GM12872 (cell line): ENCODE data around the gene DENND1A.

Source experiments
- CTCF ChIP-seq: IDR thresholded peaks from 3 replicates; pipeline ENCODE4 v1.5.1; 2011; ENCODE audit warnings: low read depth, mild to moderate bottlenecking, low read length, moderate library complexity; ENCODE audit not compliant: insufficient read depth

The DENND1A gene

GRCh38 chr9:123929870-123930831 is at the start of gene DENND1A:
TSS of gene DENND1A (minus strand) at chr9:123930126. CDS start at chr9:123929905, 221 bp downstream.
- TF ChIP-seq CTCF, result no peak

- no peak for TF ChIP-seq CTCF
Observed at GRCh38 chr9:123978981-123979380, 49.1 kb upstream of the DENND1A start.

- TF ChIP-seq CTCF, result no peak
Observed at GRCh38 chr9:123975871-123976270, 45.9 kb upstream of the DENND1A start.

- no peak for TF ChIP-seq CTCF
Observed at GRCh38 chr9:123974471-123974870, 44.5 kb upstream of the DENND1A start.

- no peak for TF ChIP-seq CTCF
Observed at GRCh38 chr9:123973590-123974223, 43.8 kb upstream of the DENND1A start.

- TF ChIP-seq CTCF, result no peak
Observed at GRCh38 chr9:123972618-123973017, 42.7 kb upstream of the DENND1A start.

GRCh38 chr9:123967323-123967722 is 37.4 kb upstream of the DENND1A start:
- TF ChIP-seq CTCF, result no peak
